B cell (primary cell): ENCODE measurements around the gene ARHGDIB. TPM values are rescaled to one million over a fixed set of nuclear protein-coding genes. Genes with fewer than 3 reads are reported as not detected.

Source experiments
- ATAC-seq: fragments of 200-7000 bp; cut with Tn5 transposase; one replicate; pipeline ENCODE4 v1.10.0; 2021; ENCODE audit warnings: low read depth, mild to moderate bottlenecking, moderate number of reproducible peaks, moderate library complexity
- CTCF ChIA-PET: fragments of 350-600 bp; sonication (Branson Sonifier 250); formaldehyde crosslinking; loops from one replicate; lab custom pipeline; 2021; ENCODE audit warnings: antibody characterized with exemption, inconsistent platforms; lab: Charles Lee
- POLR2A ChIA-PET: fragments of 350-600 bp; sonication (Branson Sonifier 250); formaldehyde crosslinking; loops from one replicate; lab custom pipeline; 2021; ENCODE audit warnings: antibody characterized with exemption; lab: Charles Lee
- DNase-seq: peaks from one replicate; pipeline ENCODE4 v3.0.0; 2013
- H2AFZ ChIP-seq: 2 replicates; pipeline ENCODE4 v1.6.1; 2012; ENCODE audit warnings: mild to moderate bottlenecking, low read depth, low read length; ENCODE audit not compliant: insufficient read depth, poor library complexity, severe bottlenecking
- H3K27ac ChIP-seq, 2 donors: 1 replicate in 1 of 2; 2 replicates in 1 of 2; pipeline ENCODE4 v1.5.1; 2012 to 2013; ENCODE audit warnings: low read length in 2 of 2, mild to moderate bottlenecking in 2 of 2, moderate library complexity in 1 of 2
- H3K27me3 ChIP-seq, 4 experiments: fragments of 200-600 bp in 1 of 4; sonication (generic) in 1 of 4; replicated peaks in 1 of 4; 1 replicate in 2 of 4; 2 replicates in 2 of 4; pipeline versions ENCODE4 v1.6.1 to v1.7.0; 2013 to 2016; ENCODE audit warnings: low read length in 3 of 4, mild to moderate bottlenecking in 2 of 4, mixed read lengths in 1 of 4, moderate library complexity in 1 of 4; ENCODE audit not compliant: insufficient read depth in 4 of 4, control insufficient read depth in 3 of 4; ENCODE audit errors: control extremely low read depth in 1 of 4
- H3K36me3 ChIP-seq, 2 experiments: replicated peaks in 1 of 2; 1 replicate in 1 of 2; 2 replicates in 1 of 2; pipeline versions ENCODE4 v1.6.1 to v1.7.1; 2013; ENCODE audit warnings: low read length in 1 of 2; ENCODE audit not compliant: insufficient read depth in 2 of 2, control insufficient read depth in 1 of 2; ENCODE audit errors: control extremely low read depth in 1 of 2, extremely low read depth in 1 of 2
- H3K4me1 ChIP-seq, 2 donors: fragments of 200-600 bp in 1 of 2; sonication (generic) in 1 of 2; 1 replicate in 1 of 2; 2 replicates in 1 of 2; pipeline versions ENCODE4 v1.5.1 to v1.6.1; 2013 to 2017; ENCODE audit warnings: low read length in 2 of 2; ENCODE audit not compliant: control insufficient read depth in 2 of 2, insufficient read depth in 2 of 2
- H3K4me2 ChIP-seq: replicated peaks from 2 replicates; pipeline ENCODE3; 2012; ENCODE audit warnings: mild to moderate bottlenecking, low read depth, low read length; ENCODE audit not compliant: poor library complexity, severe bottlenecking
- H3K4me3 ChIP-seq, 5 experiments: fragments of 200-600 bp in 1 of 5; sonication (generic) in 1 of 5; 1 replicate in 3 of 5; 2 replicates in 2 of 5; pipeline versions ENCODE4 v1.5.1 to v1.7.0; 2011 to 2016; ENCODE audit warnings: low read length in 4 of 5, mild to moderate bottlenecking in 4 of 5, low read depth in 2 of 5, control low read depth in 1 of 5, moderate library complexity in 1 of 5; ENCODE audit not compliant: insufficient read depth in 1 of 5; ENCODE audit errors: control extremely low read depth in 1 of 5, extremely low read depth in 1 of 5
- H3K79me2 ChIP-seq: fragments of 200-600 bp; sonication (generic); one replicate; pipeline ENCODE4 v1.6.0; 2016; ENCODE audit warnings: low read length; ENCODE audit not compliant: control insufficient read depth, insufficient read depth
- H3K9ac ChIP-seq: fragments of 200-600 bp; sonication (generic); 2 replicates; pipeline ENCODE4 v1.6.1; 2017; ENCODE audit warnings: mild to moderate bottlenecking, low read length, moderate library complexity
- H3K9me3 ChIP-seq, 3 donors: one replicate each; pipeline versions ENCODE4 v1.6.1 to v1.7.1; 2013; ENCODE audit warnings: low read length in 2 of 3; ENCODE audit not compliant: control insufficient read depth in 2 of 3, insufficient read depth in 1 of 3; ENCODE audit errors: control extremely low read depth in 1 of 3
- H4K20me1 ChIP-seq: 2 replicates; pipeline ENCODE4 v1.6.0; 2012; ENCODE audit warnings: mild to moderate bottlenecking, low read length; ENCODE audit not compliant: insufficient read depth, control insufficient read depth, poor library complexity, severe bottlenecking
- H3K27ac Mint-ChIP-seq: one replicate; pipeline ENCODE4 v1.8.0; 2021; ENCODE audit warnings: mixed read lengths
- H3K27me3 Mint-ChIP-seq: one replicate; pipeline ENCODE4 v1.8.0; 2021; ENCODE audit warnings: mixed read lengths
- H3K4me1 Mint-ChIP-seq: one replicate; pipeline ENCODE4 v1.8.0; 2021; ENCODE audit warnings: mixed read lengths
- H3K4me3 Mint-ChIP-seq: one replicate; pipeline ENCODE4 v1.8.0; 2021; ENCODE audit warnings: mixed read lengths
- H3K9me3 Mint-ChIP-seq: one replicate; pipeline ENCODE4 v1.8.0; 2022; ENCODE audit warnings: mixed read lengths; ENCODE audit not compliant: insufficient read depth
- CTCF ChIP-seq: fragments of 200-600 bp; IDR thresholded peaks from one replicate; pipeline ENCODE4 v1.8.0; 2022; ENCODE audit warnings: antibody characterized with exemption, mild to moderate bottlenecking
- EZH2 ChIP-seq: IDR thresholded peaks from 2 replicates; pipeline ENCODE4 v1.6.1; 2012; ENCODE audit warnings: borderline replicate concordance, low read depth, mild to moderate bottlenecking, moderate library complexity, low read length; ENCODE audit not compliant: insufficient read depth, poor library complexity, severe bottlenecking
- WGBS: methylation state at CpG from one replicate; pipeline ENCODE4 v1.1.5; 2013; ENCODE audit warnings: missing lambda C conversion rate; ENCODE audit not compliant: insufficient coverage; 5-methylcytosine and 5-hydroxymethylcytosine counted together
- intact Hi-C: fragments of 100-400 bp; cut with micrococcal nuclease; formaldehyde crosslinking; loops from one replicate; pipeline ENCODE4 v1.10.0; 2022
- polyA plus RNA-seq: library from polyadenylated mRNA; depleted of rRNA; stranded (reverse); fragments of >200 nt; gene quantifications from 2 replicates; pipeline ENCODE4 v1.2.3, GENCODE V29; 2012
- total RNA-seq, 2 donors: library from RNA; stranded (reverse); fragments of 120-200 nt in 1 of 2; gene quantifications; 1 replicate in 1 of 2; 2 replicates in 1 of 2; pipeline versions ENCODE4 v1.2.3 to v1.2.4, GENCODE V29; 2013 to 2022

The ARHGDIB gene
- total and polyA plus RNA-seq, 2 donors (not counting 1 experiment from before 2014, with no cell fraction given) = 514 to 826 TPM

- CTCF ChIA-PET = interaction anchor here (0.6 to 2.6 kb wide), 3 partner anchors 11 to 32 kb away, joined by 3 to 13 read pairs (median 3); no protein-coding TSS in a partner anchor
- peaks cover 15% of the 10 kb centered on the region for H4K20me1 ChIP-seq
- no peaks in the 10 kb centered on the region for H3K9me3 ChIP-seq
- Mint-ChIP-seq H3K4me3 (no peak overlapping the region), H3K27ac (peak overlapping the region; percentile 42), H3K27me3 (no peaks in the 10 kb centered on the region), H3K4me1 (peaks cover 45% of the 10 kb centered on the region), H3K9me3 (no peaks in the 10 kb centered on the region)
- H3K27me3 ChIP-seq = no peaks in the 10 kb centered on the region
- H2AFZ ChIP-seq = peak overlapping the region; percentile 20
- no peak overlapping the region for H3K9ac ChIP-seq
- H3K4me3 ChIP-seq = no peak overlapping the region
- DNase-seq (no peak), ATAC-seq (no peak)
- H3K36me3 ChIP-seq = peaks cover 0 to 4% of the 10 kb centered on the region in 2 experiments
- peak overlapping the region; percentile 68 to 94 for H3K27ac ChIP-seq
- H3K79me2 ChIP-seq = peaks cover 51% of the 10 kb centered on the region
- peaks cover 18 to 28% of the 10 kb centered on the region in 2 donors for H3K4me1 ChIP-seq
- WGBS = 90% methylated on average over 7 of the region's 7 CpGs
- intact Hi-C loops = loop anchor here (2.0 kb wide), 1 partner anchor 15 kb away; no protein-coding TSS in a partner anchor
- TF ChIP-seq EZH2 = no peak
- no peak for TF ChIP-seq CTCF
- POLR2A ChIA-PET = no interaction called here
- no peak overlapping the region for H3K4me2 ChIP-seq
Measured at GRCh38 chr12:14963520-14963919, 2.1 kb upstream of the ARHGDIB start.

- ATAC-seq (no peak), DNase-seq (no peak)
- ChIA-PET POLR2A (interaction anchor here (0.6 to 1.2 kb wide), 2 partner anchors 31 to 33 kb away, joined by 3 read pairs; no protein-coding TSS in a partner anchor), CTCF (interaction anchor here (1.0 to 2.6 kb wide), 3 partner anchors 26 to 32 kb away, joined by 3 to 13 read pairs (median 3); no protein-coding TSS in a partner anchor)
- Mint-ChIP-seq H3K9me3 (no peaks in the 10 kb centered on the region), H3K27me3 (no peaks in the 10 kb centered on the region), H3K27ac (peak overlapping the region; percentile 84), H3K4me3 (peak overlapping the region; percentile 6), H3K4me1 (peaks cover 52% of the 10 kb centered on the region)
- H3K4me1 ChIP-seq = peaks cover 25 to 36% of the 10 kb centered on the region in 2 donors
- H3K4me2 ChIP-seq = peak overlapping the region; percentile 82
- WGBS = no CpG with 5 or more reads among the region's 3 CpGs
- peak overlapping the region; percentile 68 to 94 for H3K27ac ChIP-seq
- H3K9ac ChIP-seq = peak overlapping the region; percentile 77
- H3K27me3 ChIP-seq = no peaks in the 10 kb centered on the region
- intact Hi-C loops = loop anchor here (2.0 kb wide), 1 partner anchor 14 kb away; no protein-coding TSS in a partner anchor
- peaks cover 55% of the 10 kb centered on the region for H3K79me2 ChIP-seq
- TF ChIP-seq EZH2 = no peak
- no peak for TF ChIP-seq CTCF
- peak overlapping the region; percentile 66 for H2AFZ ChIP-seq
- H4K20me1 ChIP-seq = peaks cover 23% of the 10 kb centered on the region
- H3K4me3 ChIP-seq = peak overlapping the region in 1 of 5 experiments; percentile 72
- peaks cover 4 to 11% of the 10 kb centered on the region in 2 experiments for H3K36me3 ChIP-seq
- H3K9me3 ChIP-seq = no peaks in the 10 kb centered on the region
Measured at GRCh38 chr12:14962797-14963196, 1.4 kb upstream of the ARHGDIB start.
